B cell (primary cell): ENCODE data around the gene MSL1. TPM values are rescaled to one million over a fixed set of nuclear protein-coding genes. Genes with fewer than 3 reads are reported as not detected.

Experiments
- ATAC-seq: fragments of 200-7000 bp; cut with Tn5 transposase; one replicate; pipeline ENCODE4 v1.10.0; 2021; ENCODE audit warnings: low read depth, mild to moderate bottlenecking, moderate number of reproducible peaks, moderate library complexity
- CTCF ChIA-PET: fragments of 350-600 bp; sonication (Branson Sonifier 250); formaldehyde crosslinking; loops from one replicate; lab custom pipeline; 2021; ENCODE audit warnings: antibody characterized with exemption, inconsistent platforms; lab: Charles Lee
- POLR2A ChIA-PET: fragments of 350-600 bp; sonication (Branson Sonifier 250); formaldehyde crosslinking; loops from one replicate; lab custom pipeline; 2021; ENCODE audit warnings: antibody characterized with exemption; lab: Charles Lee
- DNase-seq: peaks from one replicate; pipeline ENCODE4 v3.0.0; 2013
- H2AFZ ChIP-seq: 2 replicates; pipeline ENCODE4 v1.6.1; 2012; ENCODE audit warnings: mild to moderate bottlenecking, low read depth, low read length; ENCODE audit not compliant: insufficient read depth, poor library complexity, severe bottlenecking
- H3K27ac ChIP-seq, 2 donors: 1 replicate in 1 of 2; 2 replicates in 1 of 2; pipeline ENCODE4 v1.5.1; 2012 to 2013; ENCODE audit warnings: low read length in 2 of 2, mild to moderate bottlenecking in 2 of 2, moderate library complexity in 1 of 2
- H3K27me3 ChIP-seq, 4 experiments: fragments of 200-600 bp in 1 of 4; sonication (generic) in 1 of 4; replicated peaks in 1 of 4; 1 replicate in 2 of 4; 2 replicates in 2 of 4; pipeline versions ENCODE4 v1.6.1 to v1.7.0; 2013 to 2016; ENCODE audit warnings: low read length in 3 of 4, mild to moderate bottlenecking in 2 of 4, mixed read lengths in 1 of 4, moderate library complexity in 1 of 4; ENCODE audit not compliant: insufficient read depth in 4 of 4, control insufficient read depth in 3 of 4; ENCODE audit errors: control extremely low read depth in 1 of 4
- H3K36me3 ChIP-seq, 2 experiments: replicated peaks in 1 of 2; 1 replicate in 1 of 2; 2 replicates in 1 of 2; pipeline versions ENCODE4 v1.6.1 to v1.7.1; 2013; ENCODE audit warnings: low read length in 1 of 2; ENCODE audit not compliant: insufficient read depth in 2 of 2, control insufficient read depth in 1 of 2; ENCODE audit errors: control extremely low read depth in 1 of 2, extremely low read depth in 1 of 2
- H3K4me1 ChIP-seq, 2 donors: fragments of 200-600 bp in 1 of 2; sonication (generic) in 1 of 2; 1 replicate in 1 of 2; 2 replicates in 1 of 2; pipeline versions ENCODE4 v1.5.1 to v1.6.1; 2013 to 2017; ENCODE audit warnings: low read length in 2 of 2; ENCODE audit not compliant: control insufficient read depth in 2 of 2, insufficient read depth in 2 of 2
- H3K4me2 ChIP-seq: replicated peaks from 2 replicates; pipeline ENCODE3; 2012; ENCODE audit warnings: mild to moderate bottlenecking, low read depth, low read length; ENCODE audit not compliant: poor library complexity, severe bottlenecking
- H3K4me3 ChIP-seq, 5 experiments: fragments of 200-600 bp in 1 of 5; sonication (generic) in 1 of 5; 1 replicate in 3 of 5; 2 replicates in 2 of 5; pipeline versions ENCODE4 v1.5.1 to v1.7.0; 2011 to 2016; ENCODE audit warnings: low read length in 4 of 5, mild to moderate bottlenecking in 4 of 5, low read depth in 2 of 5, control low read depth in 1 of 5, moderate library complexity in 1 of 5; ENCODE audit not compliant: insufficient read depth in 1 of 5; ENCODE audit errors: control extremely low read depth in 1 of 5, extremely low read depth in 1 of 5
- H3K79me2 ChIP-seq: fragments of 200-600 bp; sonication (generic); one replicate; pipeline ENCODE4 v1.6.0; 2016; ENCODE audit warnings: low read length; ENCODE audit not compliant: control insufficient read depth, insufficient read depth
- H3K9ac ChIP-seq: fragments of 200-600 bp; sonication (generic); 2 replicates; pipeline ENCODE4 v1.6.1; 2017; ENCODE audit warnings: mild to moderate bottlenecking, low read length, moderate library complexity
- H3K9me3 ChIP-seq, 3 donors: one replicate each; pipeline versions ENCODE4 v1.6.1 to v1.7.1; 2013; ENCODE audit warnings: low read length in 2 of 3; ENCODE audit not compliant: control insufficient read depth in 2 of 3, insufficient read depth in 1 of 3; ENCODE audit errors: control extremely low read depth in 1 of 3
- H4K20me1 ChIP-seq: 2 replicates; pipeline ENCODE4 v1.6.0; 2012; ENCODE audit warnings: mild to moderate bottlenecking, low read length; ENCODE audit not compliant: insufficient read depth, control insufficient read depth, poor library complexity, severe bottlenecking
- H3K27ac Mint-ChIP-seq: one replicate; pipeline ENCODE4 v1.8.0; 2021; ENCODE audit warnings: mixed read lengths
- H3K27me3 Mint-ChIP-seq: one replicate; pipeline ENCODE4 v1.8.0; 2021; ENCODE audit warnings: mixed read lengths
- H3K4me1 Mint-ChIP-seq: one replicate; pipeline ENCODE4 v1.8.0; 2021; ENCODE audit warnings: mixed read lengths
- H3K4me3 Mint-ChIP-seq: one replicate; pipeline ENCODE4 v1.8.0; 2021; ENCODE audit warnings: mixed read lengths
- H3K9me3 Mint-ChIP-seq: one replicate; pipeline ENCODE4 v1.8.0; 2022; ENCODE audit warnings: mixed read lengths; ENCODE audit not compliant: insufficient read depth
- EZH2 ChIP-seq: IDR thresholded peaks from 2 replicates; pipeline ENCODE4 v1.6.1; 2012; ENCODE audit warnings: borderline replicate concordance, low read depth, mild to moderate bottlenecking, moderate library complexity, low read length; ENCODE audit not compliant: insufficient read depth, poor library complexity, severe bottlenecking
- WGBS: methylation state at CpG from one replicate; pipeline ENCODE4 v1.1.5; 2013; ENCODE audit warnings: missing lambda C conversion rate; ENCODE audit not compliant: insufficient coverage; 5-methylcytosine and 5-hydroxymethylcytosine counted together
- intact Hi-C: fragments of 100-400 bp; cut with micrococcal nuclease; formaldehyde crosslinking; loops from one replicate; pipeline ENCODE4 v1.10.0; 2022
- polyA plus RNA-seq: library from polyadenylated mRNA; depleted of rRNA; stranded (reverse); fragments of >200 nt; gene quantifications from 2 replicates; pipeline ENCODE4 v1.2.3, GENCODE V29; 2012
- total RNA-seq, 2 donors: library from RNA; stranded (reverse); fragments of 120-200 nt in 1 of 2; gene quantifications; 1 replicate in 1 of 2; 2 replicates in 1 of 2; pipeline versions ENCODE4 v1.2.3 to v1.2.4, GENCODE V29; 2013 to 2022
- TF ChIP-seq, protein P1 (sequence below): fragments of 200-600 bp; IDR thresholded peaks from one replicate; pipeline ENCODE4 v1.8.0; 2022; ENCODE audit warnings: antibody characterized with exemption, mild to moderate bottlenecking

MSL1 gene
- total and polyA plus RNA-seq, 2 donors (not counting 1 experiment from before 2014, with no cell fraction given), result 80.1 to 129 TPM

DNA sequence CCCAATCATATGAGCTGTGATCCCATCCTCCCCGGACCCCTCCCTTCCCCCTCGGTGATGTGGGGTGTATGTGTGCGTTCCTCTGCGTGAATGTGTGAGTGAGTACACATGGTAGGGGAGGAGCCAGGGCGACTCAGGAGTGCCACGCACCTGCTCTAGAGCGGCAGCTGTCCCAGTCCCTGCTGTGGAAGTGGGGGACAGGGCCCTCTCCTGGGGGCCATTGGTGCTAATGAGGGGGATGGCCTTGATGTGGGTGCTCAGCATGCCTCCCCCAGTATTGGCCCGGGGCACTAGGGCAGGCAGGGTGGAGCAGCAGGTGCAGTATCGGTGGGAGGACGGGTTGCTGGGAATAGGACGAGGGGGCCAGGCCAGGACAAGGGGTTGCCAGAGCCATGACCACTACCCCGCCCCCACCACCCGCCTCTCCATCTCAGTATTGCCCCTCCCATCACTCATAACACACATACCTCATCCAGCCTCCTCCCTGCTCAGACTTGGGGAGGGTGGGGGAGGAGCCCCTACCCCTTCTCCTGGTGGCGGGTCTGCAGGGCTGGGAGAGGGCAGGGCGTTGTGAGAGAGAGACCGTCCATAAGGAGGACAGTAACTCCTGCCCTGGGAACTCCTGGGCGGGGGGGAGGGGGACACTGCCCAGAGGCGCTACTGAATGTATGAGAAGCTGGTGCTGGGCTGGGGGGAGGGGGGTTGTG lies 29.9 kb upstream of the MSL1 start:
- Histone ChIP-seq H3K9me3 (peaks cover 0 to 1% (median 0%) of the 10 kb centered on the region in 3 donors), H3K27ac (no peak overlapping the region), H2AFZ (no peak overlapping the region), H3K4me2 (no peak overlapping the region), H3K4me1 (peaks cover 18 to 27% of the 10 kb centered on the region in 2 donors), H3K79me2 (peaks cover 3% of the 10 kb centered on the region), H3K27me3 (no peaks in the 10 kb centered on the region), H3K9ac (no peak overlapping the region), H4K20me1 (no peaks in the 10 kb centered on the region), H3K36me3 (peaks cover 2 to 52% of the 10 kb centered on the region in 2 experiments), H3K4me3 (no peak overlapping the region)
- Mint-ChIP-seq H3K4me1 (peaks cover 28% of the 10 kb centered on the region), H3K27ac (no peak overlapping the region), H3K9me3 (no peaks in the 10 kb centered on the region), H3K4me3 (no peak overlapping the region), H3K27me3 (no peaks in the 10 kb centered on the region)
- 96% methylated on average over 9 of the region's 18 CpGs for WGBS
- ATAC-seq (no peak), DNase-seq (no peak)
- ChIA-PET CTCF (interaction anchor here (0.7 to 5.0 kb wide), 4 partner anchors 16 to 64 kb away, joined by 3 to 40 read pairs (median 6); no protein-coding TSS in a partner anchor), POLR2A (interaction anchor here (0.6 kb wide), 2 partner anchors 38 to 40 kb away, joined by 7 to 9 read pairs; no protein-coding TSS in a partner anchor)
- TF ChIP-seq EZH2, result no peak
- TF ChIP-seq, protein P1, sequence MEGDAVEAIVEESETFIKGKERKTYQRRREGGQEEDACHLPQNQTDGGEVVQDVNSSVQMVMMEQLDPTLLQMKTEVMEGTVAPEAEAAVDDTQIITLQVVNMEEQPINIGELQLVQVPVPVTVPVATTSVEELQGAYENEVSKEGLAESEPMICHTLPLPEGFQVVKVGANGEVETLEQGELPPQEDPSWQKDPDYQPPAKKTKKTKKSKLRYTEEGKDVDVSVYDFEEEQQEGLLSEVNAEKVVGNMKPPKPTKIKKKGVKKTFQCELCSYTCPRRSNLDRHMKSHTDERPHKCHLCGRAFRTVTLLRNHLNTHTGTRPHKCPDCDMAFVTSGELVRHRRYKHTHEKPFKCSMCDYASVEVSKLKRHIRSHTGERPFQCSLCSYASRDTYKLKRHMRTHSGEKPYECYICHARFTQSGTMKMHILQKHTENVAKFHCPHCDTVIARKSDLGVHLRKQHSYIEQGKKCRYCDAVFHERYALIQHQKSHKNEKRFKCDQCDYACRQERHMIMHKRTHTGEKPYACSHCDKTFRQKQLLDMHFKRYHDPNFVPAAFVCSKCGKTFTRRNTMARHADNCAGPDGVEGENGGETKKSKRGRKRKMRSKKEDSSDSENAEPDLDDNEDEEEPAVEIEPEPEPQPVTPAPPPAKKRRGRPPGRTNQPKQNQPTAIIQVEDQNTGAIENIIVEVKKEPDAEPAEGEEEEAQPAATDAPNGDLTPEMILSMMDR, result no peak
- intact Hi-C loops, result no loop called here

DNA sequence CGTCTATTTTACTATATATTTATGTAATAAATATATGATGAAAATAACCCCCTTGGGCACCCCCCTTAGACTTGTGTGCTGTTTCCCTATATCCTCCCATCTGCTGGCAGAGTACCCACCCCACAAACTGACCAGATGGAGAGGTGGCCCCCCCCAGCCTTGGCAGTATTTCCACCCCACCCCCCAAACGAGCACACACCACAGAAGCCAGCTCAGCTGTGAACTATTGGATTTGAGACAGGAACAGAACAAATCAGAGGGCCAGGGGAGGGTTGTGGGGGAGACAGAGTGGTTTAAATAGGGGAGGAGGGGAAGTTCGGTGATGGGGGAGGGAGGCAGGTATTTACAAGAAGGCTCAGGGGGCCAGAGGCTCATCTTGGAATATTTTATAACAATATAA lies 29.2 kb upstream of the MSL1 start:
- Histone ChIP-seq H2AFZ (no peak overlapping the region), H3K4me1 (peaks cover 26 to 35% of the 10 kb centered on the region in 2 donors), H3K27me3 (no peaks in the 10 kb centered on the region), H3K36me3 (peaks cover under 1 to 50% of the 10 kb centered on the region in 2 experiments), H4K20me1 (no peaks in the 10 kb centered on the region), H3K4me3 (no peak overlapping the region), H3K27ac (no peak overlapping the region), H3K4me2 (no peak overlapping the region), H3K9ac (no peak overlapping the region), H3K79me2 (no peaks in the 10 kb centered on the region), H3K9me3 (peaks cover 0 to 6% (median 0%) of the 10 kb centered on the region in 3 donors)
- ATAC-seq, result no peak
- ChIA-PET CTCF (interaction anchor here (0.6 to 5.0 kb wide), 6 partner anchors 10 to 80 kb away, joined by 3 to 40 read pairs (median 4); no protein-coding TSS in a partner anchor), POLR2A (interaction anchor here (0.6 kb wide), 1 partner anchor 31 kb away, joined by 3 read pairs; no protein-coding TSS in a partner anchor)
- no CpG with 5 or more reads among the region's 3 CpGs for WGBS
- no peak for DNase-seq
- Mint-ChIP-seq H3K9me3 (no peaks in the 10 kb centered on the region), H3K4me3 (no peak overlapping the region), H3K27ac (no peak overlapping the region), H3K27me3 (no peaks in the 10 kb centered on the region), H3K4me1 (peaks cover 36% of the 10 kb centered on the region)
- intact Hi-C loops, result no loop called here
- TF ChIP-seq, protein P1, result no peak
- no peak for TF ChIP-seq EZH2
